ENCODE results near the gene SARDH. TPM values are rescaled to one million over a fixed set of nuclear protein-coding genes. Genes with fewer than 3 reads are reported as not detected.

The SARDH gene
- total RNA-seq, 2 experiments from 2014 or later, result 5.5 to 5.6 TPM

DNA sequence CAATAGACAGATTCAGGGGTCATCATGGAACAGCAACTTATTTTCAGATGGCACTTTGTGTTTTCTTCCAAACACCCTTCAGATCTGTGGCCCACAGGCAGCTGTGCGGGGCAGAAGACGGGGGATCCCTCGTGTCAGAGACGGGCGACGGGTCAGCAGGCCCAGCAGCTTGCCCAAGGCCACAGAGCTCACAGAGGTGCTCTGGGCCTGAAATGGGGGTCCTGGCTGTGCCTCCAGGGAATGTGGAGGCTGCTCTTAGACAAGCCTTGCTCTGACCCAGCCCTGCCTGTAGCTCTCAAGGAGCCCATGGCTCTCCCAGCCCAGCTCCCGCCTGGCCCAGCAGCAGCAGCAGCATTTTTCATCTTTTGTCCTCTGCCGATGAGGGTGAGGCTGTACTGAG, 40.9 kb upstream of the SARDH start:
- ChIA-PET POLR2A (no interaction called here), CTCF (interaction anchor here (1.4 kb wide), 1 partner anchor 10 kb away, joined by 3 read pairs; no protein-coding TSS in a partner anchor)
- intact Hi-C loops (cut with micrococcal nuclease), result no loop called here
- DNase-seq, result no peak
- no peak overlapping the region for H3K4me3 Mint-ChIP-seq
- TF ChIP-seq, protein P1, sequence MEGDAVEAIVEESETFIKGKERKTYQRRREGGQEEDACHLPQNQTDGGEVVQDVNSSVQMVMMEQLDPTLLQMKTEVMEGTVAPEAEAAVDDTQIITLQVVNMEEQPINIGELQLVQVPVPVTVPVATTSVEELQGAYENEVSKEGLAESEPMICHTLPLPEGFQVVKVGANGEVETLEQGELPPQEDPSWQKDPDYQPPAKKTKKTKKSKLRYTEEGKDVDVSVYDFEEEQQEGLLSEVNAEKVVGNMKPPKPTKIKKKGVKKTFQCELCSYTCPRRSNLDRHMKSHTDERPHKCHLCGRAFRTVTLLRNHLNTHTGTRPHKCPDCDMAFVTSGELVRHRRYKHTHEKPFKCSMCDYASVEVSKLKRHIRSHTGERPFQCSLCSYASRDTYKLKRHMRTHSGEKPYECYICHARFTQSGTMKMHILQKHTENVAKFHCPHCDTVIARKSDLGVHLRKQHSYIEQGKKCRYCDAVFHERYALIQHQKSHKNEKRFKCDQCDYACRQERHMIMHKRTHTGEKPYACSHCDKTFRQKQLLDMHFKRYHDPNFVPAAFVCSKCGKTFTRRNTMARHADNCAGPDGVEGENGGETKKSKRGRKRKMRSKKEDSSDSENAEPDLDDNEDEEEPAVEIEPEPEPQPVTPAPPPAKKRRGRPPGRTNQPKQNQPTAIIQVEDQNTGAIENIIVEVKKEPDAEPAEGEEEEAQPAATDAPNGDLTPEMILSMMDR (IDR thresholded peaks at IDR 0.05), result no peak
- H3K27ac Mint-ChIP-seq, result no peak overlapping the region
- no peaks in the 10 kb centered on the region for H3K36me3 Mint-ChIP-seq (ENCODE audit: low read depth)
- no peak for ATAC-seq
- H3K9me3 Mint-ChIP-seq, result no peaks in the 10 kb centered on the region
- no peaks in the 10 kb centered on the region for H3K4me1 Mint-ChIP-seq (ENCODE audit: low read depth)
- no peaks in the 10 kb centered on the region for H3K27me3 Mint-ChIP-seq

DNA sequence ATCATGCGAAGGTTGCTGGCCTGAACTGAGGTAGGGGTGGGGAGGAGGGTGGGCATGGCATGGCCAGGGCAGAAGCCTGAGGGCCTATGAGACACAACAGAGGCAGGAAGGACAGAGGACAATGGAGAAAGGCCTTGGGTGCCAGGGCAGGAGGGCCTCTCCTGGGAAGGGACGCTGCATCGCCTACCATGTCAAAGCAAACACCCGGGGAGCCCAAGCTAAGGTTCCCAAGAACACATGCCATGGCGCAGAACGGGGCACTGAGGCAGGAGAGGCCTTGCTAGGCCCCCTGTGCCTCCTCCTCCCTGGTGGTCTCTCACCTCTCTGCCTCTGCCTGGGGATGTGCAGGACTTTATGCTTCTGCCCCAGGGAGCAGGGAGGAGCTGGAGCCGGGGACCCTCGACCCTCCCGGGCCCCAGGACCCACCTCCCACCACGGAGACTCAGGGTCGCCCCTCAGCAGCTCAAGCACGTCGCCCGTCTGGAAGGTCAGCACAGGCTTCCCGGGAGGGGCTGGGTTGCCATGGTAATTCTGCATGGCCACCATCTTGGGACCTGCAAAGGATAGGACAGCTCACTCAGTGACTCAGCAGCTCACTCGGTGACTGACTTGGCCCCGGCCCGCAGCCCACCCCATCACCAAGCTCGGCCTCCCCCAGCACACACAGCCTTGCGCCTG, 40.3 kb upstream of the SARDH start:
- TF ChIP-seq, protein P1 (IDR thresholded peaks at IDR 0.05), result no peak
- H3K9me3 Mint-ChIP-seq, result no peaks in the 10 kb centered on the region

DNA sequence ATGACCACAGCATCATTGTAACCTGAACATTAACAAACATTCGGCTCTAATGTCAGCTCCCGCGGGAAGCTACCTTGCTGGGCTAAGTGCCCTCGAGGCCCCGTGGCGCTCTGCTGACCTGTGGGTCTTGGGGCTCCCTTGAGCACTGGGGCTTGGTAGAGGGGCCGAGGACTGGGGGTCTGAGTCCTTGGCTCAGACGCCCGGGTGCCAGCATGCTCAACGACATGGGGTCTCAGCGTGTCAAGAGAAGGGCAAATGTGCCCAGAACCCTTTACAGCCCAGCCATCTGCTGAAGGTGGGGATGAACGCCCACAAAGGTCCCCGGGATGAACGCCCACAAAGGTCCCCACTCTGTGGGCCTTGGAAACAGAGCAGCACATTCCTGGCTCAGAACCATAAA, 39.7 kb upstream of the SARDH start:
- no peak overlapping the region for H3K4me3 Mint-ChIP-seq
- DNase-seq (no peak), ATAC-seq (no peak)
- H3K27ac Mint-ChIP-seq, result no peak overlapping the region
- H3K36me3 Mint-ChIP-seq (ENCODE audit: low read depth), result no peaks in the 10 kb centered on the region
- no peaks in the 10 kb centered on the region for H3K27me3 Mint-ChIP-seq
- H3K4me1 Mint-ChIP-seq (ENCODE audit: low read depth), result no peaks in the 10 kb centered on the region
- TF ChIP-seq, protein P1 (IDR thresholded peaks at IDR 0.05), result no peak
- intact Hi-C loops (cut with micrococcal nuclease), result no loop called here
- CTCF ChIA-PET, result interaction anchor here (1.3 kb wide), 1 partner anchor 35 kb away, joined by 4 read pairs; no protein-coding TSS in a partner anchor
- POLR2A ChIA-PET, result no interaction called here
- no peaks in the 10 kb centered on the region for H3K9me3 Mint-ChIP-seq

More for the DNA sequence above, 40.3 kb upstream of the SARDH start:
- no peak overlapping the region for H3K27ac Mint-ChIP-seq
- DNase-seq, result no peak
- no peaks in the 10 kb centered on the region for H3K27me3 Mint-ChIP-seq
- H3K4me1 Mint-ChIP-seq (ENCODE audit: low read depth), result no peaks in the 10 kb centered on the region
- no peak overlapping the region for H3K4me3 Mint-ChIP-seq
- ChIA-PET POLR2A (no interaction called here), CTCF (interaction anchor here (1.4 kb wide), 1 partner anchor 9 kb away, joined by 3 read pairs; no protein-coding TSS in a partner anchor)
- ATAC-seq, result no peak
- H3K36me3 Mint-ChIP-seq (ENCODE audit: low read depth), result no peaks in the 10 kb centered on the region
- intact Hi-C loops (cut with micrococcal nuclease), result no loop called here

DNA sequence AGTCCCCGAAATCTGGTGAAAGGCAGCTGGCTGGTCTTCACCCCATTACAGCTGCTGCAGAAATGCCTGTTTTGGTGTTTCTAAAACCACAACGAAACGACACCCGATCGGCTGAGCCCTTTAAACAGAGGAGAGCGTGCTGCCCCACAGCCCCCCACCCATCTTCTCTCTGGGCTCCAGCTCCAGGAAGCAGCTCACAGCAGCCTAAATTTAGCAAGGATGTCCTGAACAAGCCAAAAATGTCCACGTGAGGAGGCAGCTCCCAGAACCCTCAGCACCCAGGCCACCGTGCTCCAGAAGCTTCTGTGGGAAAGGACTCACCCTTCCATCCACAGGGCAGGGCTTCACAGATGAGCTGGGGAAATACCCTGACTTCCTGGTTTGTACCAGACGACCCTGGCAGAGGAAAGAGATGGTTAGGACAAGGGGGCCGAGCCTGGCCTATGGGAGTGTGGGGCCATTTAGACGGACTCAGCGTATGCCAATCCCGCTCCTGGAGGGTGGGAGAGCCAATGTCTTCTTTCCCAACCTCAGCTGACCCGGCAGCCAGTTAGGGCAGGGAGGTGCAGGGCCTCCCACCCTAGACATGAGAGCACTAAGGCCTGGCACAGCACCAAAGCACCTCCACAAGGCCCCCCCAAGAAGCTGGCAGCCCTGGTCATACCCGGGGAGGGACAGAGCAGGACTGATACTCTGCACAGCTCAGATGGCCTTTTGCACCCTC, 39.1 kb upstream of the SARDH start:
- CTCF ChIA-PET, result interaction anchor here (1.0 to 1.3 kb wide), 2 partner anchors 35 to 179 kb away, joined by 4 read pairs; no protein-coding TSS in a partner anchor
- H3K36me3 Mint-ChIP-seq (ENCODE audit: low read depth), result no peaks in the 10 kb centered on the region
- ATAC-seq, result no peak
- intact Hi-C loops (cut with micrococcal nuclease), result no loop called here
- TF ChIP-seq, protein P1 (IDR thresholded peaks at IDR 0.05), result no peak
- H3K4me1 Mint-ChIP-seq (ENCODE audit: low read depth), result no peaks in the 10 kb centered on the region
- no peaks in the 10 kb centered on the region for H3K9me3 Mint-ChIP-seq
- H3K4me3 Mint-ChIP-seq, result no peak overlapping the region
- no peak for DNase-seq
- no peak overlapping the region for H3K27ac Mint-ChIP-seq
- no peaks in the 10 kb centered on the region for H3K27me3 Mint-ChIP-seq
- POLR2A ChIA-PET, result no interaction called here

All from activated CD8-positive, alpha-beta T cell treated with anti-CD3 and anti-CD28 coated beads for 36 hours (primary cell).